Fibroblast of mammary gland (primary cell): ENCODE results near the gene PTPRN2.

Experiments used
- DNase-seq: peaks from one replicate; pipeline ENCODE4 v3.0.0-alpha.2; 2010; ENCODE audit warnings: low read depth
- H3K4me3 ChIP-seq: 2 replicates; pipeline ENCODE4 v1.5.1; 2011; ENCODE audit warnings: low read depth, mild to moderate bottlenecking, low read length, moderate library complexity; ENCODE audit not compliant: control insufficient read depth
- TF ChIP-seq, protein P1 (sequence below): conservative IDR thresholded peaks from 2 replicates; pipeline ENCODE4 v1.5.1; 2011; ENCODE audit warnings: low read depth, low read length, inconsistent platforms; ENCODE audit not compliant: control insufficient read depth, insufficient read depth

The PTPRN2 gene

DNA sequence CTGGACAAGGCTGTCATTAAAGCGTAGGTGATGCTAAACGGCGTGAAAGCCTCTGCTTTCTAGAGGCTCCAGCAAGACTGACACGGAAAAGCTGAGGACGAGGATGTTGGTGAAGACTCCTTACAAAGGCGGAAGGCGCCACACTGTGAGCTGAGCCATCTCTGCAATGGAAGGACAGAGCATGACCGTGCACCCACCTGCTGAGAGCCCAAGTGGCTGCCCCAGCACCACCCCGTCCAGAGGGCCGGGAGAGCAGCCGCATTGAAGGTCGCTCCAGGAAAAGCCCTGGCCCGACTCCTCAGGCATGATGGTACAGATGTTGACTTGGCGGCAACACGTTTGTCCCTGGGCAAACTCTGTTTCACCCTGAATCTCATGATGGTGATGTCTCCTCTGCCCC is 758.1 kb downstream of the PTPRN2 start:
- no peak for DNase-seq
- H3K4me3 ChIP-seq = no peak overlapping the region
- TF ChIP-seq, protein P1, sequence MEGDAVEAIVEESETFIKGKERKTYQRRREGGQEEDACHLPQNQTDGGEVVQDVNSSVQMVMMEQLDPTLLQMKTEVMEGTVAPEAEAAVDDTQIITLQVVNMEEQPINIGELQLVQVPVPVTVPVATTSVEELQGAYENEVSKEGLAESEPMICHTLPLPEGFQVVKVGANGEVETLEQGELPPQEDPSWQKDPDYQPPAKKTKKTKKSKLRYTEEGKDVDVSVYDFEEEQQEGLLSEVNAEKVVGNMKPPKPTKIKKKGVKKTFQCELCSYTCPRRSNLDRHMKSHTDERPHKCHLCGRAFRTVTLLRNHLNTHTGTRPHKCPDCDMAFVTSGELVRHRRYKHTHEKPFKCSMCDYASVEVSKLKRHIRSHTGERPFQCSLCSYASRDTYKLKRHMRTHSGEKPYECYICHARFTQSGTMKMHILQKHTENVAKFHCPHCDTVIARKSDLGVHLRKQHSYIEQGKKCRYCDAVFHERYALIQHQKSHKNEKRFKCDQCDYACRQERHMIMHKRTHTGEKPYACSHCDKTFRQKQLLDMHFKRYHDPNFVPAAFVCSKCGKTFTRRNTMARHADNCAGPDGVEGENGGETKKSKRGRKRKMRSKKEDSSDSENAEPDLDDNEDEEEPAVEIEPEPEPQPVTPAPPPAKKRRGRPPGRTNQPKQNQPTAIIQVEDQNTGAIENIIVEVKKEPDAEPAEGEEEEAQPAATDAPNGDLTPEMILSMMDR = no peak

DNA sequence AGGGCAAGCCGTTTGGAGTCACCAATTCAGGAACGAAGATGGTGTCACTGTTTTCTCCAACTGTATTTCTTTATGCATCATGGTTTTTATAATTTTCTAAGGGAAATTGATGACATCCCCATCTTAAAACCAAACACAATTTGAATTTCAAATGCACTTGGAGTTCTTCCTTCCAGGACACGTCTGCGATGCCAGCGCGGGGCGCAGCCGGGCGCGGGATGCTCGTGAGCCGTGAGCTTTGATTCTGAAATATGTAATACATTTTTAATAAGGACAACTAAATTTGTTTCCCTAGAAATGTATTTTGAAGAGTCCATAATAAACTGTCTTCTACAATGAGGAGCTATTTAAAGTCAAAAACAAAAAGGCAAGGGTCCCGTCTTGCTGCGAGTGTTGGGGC is 758.7 kb downstream of the PTPRN2 start:
- H3K4me3 ChIP-seq = no peak overlapping the region
- TF ChIP-seq, protein P1 = no peak
- no peak for DNase-seq

DNA sequence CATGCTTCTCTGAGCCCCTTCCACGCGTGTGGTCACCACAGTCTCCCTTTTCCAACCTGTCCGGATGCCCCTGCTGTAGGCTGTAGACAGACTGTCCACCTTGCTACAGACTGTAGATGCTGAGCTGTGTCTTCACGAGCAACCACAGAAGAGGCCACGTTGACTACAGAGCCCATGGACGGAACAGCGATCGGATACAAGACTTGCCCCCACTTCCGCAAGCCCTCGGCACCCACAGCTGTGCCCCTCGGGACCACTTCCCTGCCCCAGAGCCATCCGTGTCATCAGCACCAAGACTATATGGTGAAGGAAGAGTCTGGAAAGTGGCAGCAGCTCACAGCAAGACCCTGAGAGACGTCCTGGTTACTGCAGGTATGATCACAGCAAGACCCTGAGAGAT is 759.4 kb downstream of the PTPRN2 start:
- no peak overlapping the region for H3K4me3 ChIP-seq
- DNase-seq = no peak
- TF ChIP-seq, protein P1 = no peak

DNA sequence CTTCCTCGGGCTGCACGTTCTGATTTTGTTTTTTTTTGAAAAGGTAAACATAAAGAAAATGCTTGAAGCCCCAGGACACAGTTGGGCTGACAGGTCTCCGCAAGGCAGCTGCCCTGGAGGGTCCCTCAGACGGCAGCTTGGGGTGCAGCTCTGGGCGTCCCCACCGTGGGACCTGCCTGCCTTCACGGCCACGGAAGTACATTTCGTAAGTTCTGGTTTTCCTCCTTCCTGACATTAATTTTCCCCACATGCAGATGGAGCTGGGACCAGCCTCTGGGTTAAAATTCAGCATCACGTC is 759.8 kb downstream of the PTPRN2 start:
- DNase-seq = no peak
- TF ChIP-seq, protein P1 = no peak
- no peak overlapping the region for H3K4me3 ChIP-seq

DNA sequence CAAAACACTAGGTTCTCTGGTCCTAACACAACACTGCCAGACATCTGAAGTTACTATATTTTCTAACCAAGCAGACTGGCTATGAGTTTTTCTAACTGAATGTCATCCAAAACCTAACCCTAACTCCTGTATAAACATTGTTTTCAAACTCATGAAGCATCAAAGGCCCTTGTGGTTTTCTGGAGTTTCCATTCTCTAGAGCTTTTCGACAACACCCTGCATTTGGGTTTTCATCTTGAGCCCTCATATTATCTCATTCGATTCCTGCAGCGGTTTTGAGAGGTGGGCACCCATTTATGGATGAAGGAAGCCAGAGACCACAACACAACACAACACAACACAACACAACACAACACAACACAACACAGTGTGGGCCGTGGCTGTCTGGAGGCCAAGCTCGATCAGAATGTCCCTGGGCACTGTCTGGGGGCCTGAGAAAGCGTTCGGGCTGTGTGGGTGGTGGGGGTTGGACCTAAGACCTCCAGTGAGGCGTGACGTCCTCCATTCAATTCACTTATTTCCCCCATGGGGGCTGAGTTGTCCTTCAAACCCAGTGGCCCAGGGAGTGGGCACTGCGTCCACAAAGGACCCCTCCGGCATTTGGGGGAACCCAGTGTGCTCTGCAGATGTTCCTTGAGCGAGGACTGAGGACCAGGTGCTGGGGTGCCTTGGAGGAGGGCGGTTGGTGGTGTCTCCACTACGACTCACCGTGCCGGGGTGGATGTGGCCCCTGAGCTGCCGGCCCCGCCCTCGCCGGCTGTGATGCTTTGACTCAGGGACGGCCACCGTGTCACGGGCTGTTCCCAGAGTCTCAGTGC is 760.4 kb downstream of the PTPRN2 start:
- TF ChIP-seq, protein P1 = no peak
- no peak for DNase-seq
- H3K4me3 ChIP-seq = no peak overlapping the region

DNA sequence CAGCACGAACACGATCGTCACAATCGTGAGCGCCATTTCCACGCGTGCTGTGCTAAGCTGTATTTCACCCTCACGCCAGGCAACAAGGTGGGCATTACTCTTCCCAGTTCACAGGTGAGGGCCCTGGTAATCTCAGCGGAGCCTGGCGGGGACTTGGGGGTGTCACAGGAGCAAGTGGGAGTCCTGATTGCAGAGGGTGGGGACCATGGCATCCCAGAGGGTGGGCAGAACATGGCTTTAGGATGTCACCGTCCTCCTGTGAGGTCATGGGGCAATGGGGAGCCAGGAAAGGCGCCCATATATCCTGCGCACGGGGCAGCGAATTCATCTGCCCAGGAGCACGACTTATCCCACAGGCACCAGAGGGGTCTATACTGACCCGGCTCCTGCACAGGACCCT is 761.1 kb downstream of the PTPRN2 start:
- TF ChIP-seq, protein P1 = no peak

DNA sequence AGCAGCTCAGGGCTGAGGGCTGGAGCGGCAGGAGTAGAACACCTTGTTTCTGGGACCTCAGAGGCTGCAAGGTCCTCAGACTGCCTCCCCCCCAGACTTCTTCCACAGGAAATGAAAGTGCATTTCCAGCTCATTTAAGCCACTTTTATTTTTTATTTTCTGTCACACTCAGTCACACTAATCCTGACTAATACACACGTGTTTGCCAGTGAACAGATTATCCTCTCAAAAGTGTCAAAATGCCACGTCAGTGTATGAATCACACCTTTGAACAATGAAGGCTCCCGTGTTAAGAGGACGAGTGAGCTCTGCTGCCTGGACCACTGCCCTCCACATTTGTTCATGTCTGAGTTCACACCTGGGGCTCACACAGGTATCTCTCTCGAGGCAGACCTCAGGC is 762.3 kb downstream of the PTPRN2 start:
- TF ChIP-seq, protein P1 = no peak
- no peak overlapping the region for H3K4me3 ChIP-seq
- DNase-seq = no peak

More for the DNA sequence above, 761.1 kb downstream of the PTPRN2 start:
- DNase-seq = no peak
- H3K4me3 ChIP-seq = no peak overlapping the region
